Left ventricle myocardium inferior (tissue), 1 donor: ENCODE measurements around the gene NHS. TPM values are rescaled to one million over a fixed set of nuclear protein-coding genes. Genes with fewer than 3 reads are reported as not detected.

ENCODE experiments used
- DNase-seq: peaks from one replicate; pipeline ENCODE4 v3.0.0-alpha.2; 2020
- H3K27ac ChIP-seq: fragments of 200-600 bp; replicated peaks from 2 replicates; pipeline ENCODE4 v1.8.0; 2021
- H3K27me3 ChIP-seq: fragments of 200-600 bp; 2 replicates; pipeline ENCODE4 v1.8.0; 2021; ENCODE audit warnings: low read depth
- H3K36me3 ChIP-seq: fragments of 200-600 bp; 2 replicates; pipeline ENCODE4 v1.8.0; 2021
- H3K4me1 ChIP-seq: fragments of 200-600 bp; 2 replicates; pipeline ENCODE4 v1.8.0; 2021
- H3K4me3 ChIP-seq: fragments of 200-600 bp; 2 replicates; pipeline ENCODE4 v1.8.0; 2021; ENCODE audit warnings: mild to moderate bottlenecking, moderate library complexity
- H3K9me3 ChIP-seq: fragments of 200-600 bp; replicated peaks from 2 replicates; pipeline ENCODE4 v1.8.0; 2021
- intact Hi-C: fragments of 100-400 bp; cut with micrococcal nuclease; formaldehyde crosslinking; loops from one replicate; pipeline ENCODE4 v1.11.0; 2022
- total RNA-seq: library from RNA; stranded (reverse); fragmentation: NEBNext Ultra II Directional; extraction: Animal tissue kit (Norgen Biotek cat#: 25700); gene quantifications from one replicate; pipeline ENCODE4 v1.2.1, GENCODE V29; 2021
- TF ChIP-seq, protein P1 (sequence below): fragments of 200-600 bp; IDR thresholded peaks from 2 replicates; pipeline ENCODE4 v1.8.0; 2021; ENCODE audit warnings: antibody characterized with exemption, mild to moderate bottlenecking, borderline replicate concordance
- donor health status: DM: no; HTN: yes; CAD: no; lungs with severe emphysema.

The NHS gene
- total RNA-seq, 1 donor from 2014 or later: 1.0 TPM

DNA sequence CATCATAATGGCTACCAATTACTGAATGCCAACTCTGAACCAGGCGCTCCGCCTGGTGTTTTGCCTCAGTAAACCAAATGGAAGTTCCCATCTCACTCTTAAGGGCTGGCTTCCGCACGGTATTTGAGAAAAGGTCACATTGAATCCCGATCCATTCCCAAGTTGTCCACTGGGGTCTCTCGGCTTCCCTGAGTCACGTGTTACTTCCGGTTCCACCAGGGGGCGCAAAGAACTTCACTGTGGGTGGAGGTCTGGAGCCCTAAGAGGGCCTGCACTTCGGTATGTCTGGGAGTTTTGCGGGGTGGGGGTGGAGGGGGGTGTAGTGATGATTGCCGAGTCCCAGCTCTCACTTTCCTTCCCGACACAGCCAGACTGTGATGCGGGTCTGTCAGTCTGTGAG lies 13.4 kb upstream of the NHS start:
- H3K36me3 ChIP-seq: no peaks in the 10 kb centered on the region
- no peak for DNase-seq
- intact Hi-C loops: loop anchor here (10.0 kb wide), 1 partner anchor 107 kb away; no protein-coding TSS in a partner anchor
- H3K27ac ChIP-seq: no peak overlapping the region
- H3K4me1 ChIP-seq: no peaks in the 10 kb centered on the region
- no peaks in the 10 kb centered on the region for H3K27me3 ChIP-seq
- no peaks in the 10 kb centered on the region for H3K9me3 ChIP-seq
- TF ChIP-seq, protein P1, sequence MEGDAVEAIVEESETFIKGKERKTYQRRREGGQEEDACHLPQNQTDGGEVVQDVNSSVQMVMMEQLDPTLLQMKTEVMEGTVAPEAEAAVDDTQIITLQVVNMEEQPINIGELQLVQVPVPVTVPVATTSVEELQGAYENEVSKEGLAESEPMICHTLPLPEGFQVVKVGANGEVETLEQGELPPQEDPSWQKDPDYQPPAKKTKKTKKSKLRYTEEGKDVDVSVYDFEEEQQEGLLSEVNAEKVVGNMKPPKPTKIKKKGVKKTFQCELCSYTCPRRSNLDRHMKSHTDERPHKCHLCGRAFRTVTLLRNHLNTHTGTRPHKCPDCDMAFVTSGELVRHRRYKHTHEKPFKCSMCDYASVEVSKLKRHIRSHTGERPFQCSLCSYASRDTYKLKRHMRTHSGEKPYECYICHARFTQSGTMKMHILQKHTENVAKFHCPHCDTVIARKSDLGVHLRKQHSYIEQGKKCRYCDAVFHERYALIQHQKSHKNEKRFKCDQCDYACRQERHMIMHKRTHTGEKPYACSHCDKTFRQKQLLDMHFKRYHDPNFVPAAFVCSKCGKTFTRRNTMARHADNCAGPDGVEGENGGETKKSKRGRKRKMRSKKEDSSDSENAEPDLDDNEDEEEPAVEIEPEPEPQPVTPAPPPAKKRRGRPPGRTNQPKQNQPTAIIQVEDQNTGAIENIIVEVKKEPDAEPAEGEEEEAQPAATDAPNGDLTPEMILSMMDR: no peak
- no peak overlapping the region for H3K4me3 ChIP-seq

DNA sequence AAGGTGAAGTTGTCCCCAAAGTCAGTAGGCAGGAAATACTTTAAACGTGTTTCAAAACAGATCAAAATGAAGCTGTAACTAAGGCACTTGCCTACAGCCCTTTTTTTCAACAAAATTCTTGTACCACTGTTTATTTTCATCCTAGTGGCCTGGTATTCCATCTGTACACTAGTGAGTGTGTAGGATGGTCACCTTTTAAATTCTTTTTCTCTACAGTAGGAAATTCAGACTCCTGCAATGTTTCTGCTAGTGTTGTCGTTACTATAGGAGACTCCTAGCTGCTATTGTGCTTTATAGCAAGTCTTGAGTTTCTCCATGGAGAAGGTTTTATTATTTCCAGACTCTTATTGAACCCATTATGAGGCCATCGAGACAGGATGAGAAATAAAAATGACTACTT lies 7.0 kb upstream of the NHS start:
- TF ChIP-seq, protein P1: no peak
- DNase-seq: no peak
- H3K9me3 ChIP-seq: no peaks in the 10 kb centered on the region
- H3K27ac ChIP-seq: no peak overlapping the region
- intact Hi-C loops: loop anchor here (10.0 kb wide), 1 partner anchor 113 kb away; no protein-coding TSS in a partner anchor
- H3K4me3 ChIP-seq: no peak overlapping the region
- no peaks in the 10 kb centered on the region for H3K36me3 ChIP-seq
- no peaks in the 10 kb centered on the region for H3K27me3 ChIP-seq
- H3K4me1 ChIP-seq: no peaks in the 10 kb centered on the region

GRCh38 chrX:17369309-17369708 lies 5.7 kb upstream of the NHS start:
- Histone ChIP-seq H3K4me1 (no peaks in the 10 kb centered on the region), H3K9me3 (no peaks in the 10 kb centered on the region), H3K27me3 (no peaks in the 10 kb centered on the region), H3K27ac (no peak overlapping the region), H3K36me3 (no peaks in the 10 kb centered on the region), H3K4me3 (no peak overlapping the region)
- TF ChIP-seq, protein P1: no peak
- no peak for DNase-seq
- intact Hi-C loops: loop anchor here (10.0 kb wide), 1 partner anchor 115 kb away; no protein-coding TSS in a partner anchor

GRCh38 chrX:17370191-17370590 lies 4.8 kb upstream of the NHS start:
- Histone ChIP-seq H3K27me3 (no peaks in the 10 kb centered on the region), H3K27ac (no peak overlapping the region), H3K4me1 (no peaks in the 10 kb centered on the region), H3K4me3 (no peak overlapping the region), H3K36me3 (no peaks in the 10 kb centered on the region), H3K9me3 (no peaks in the 10 kb centered on the region)
- TF ChIP-seq, protein P1: no peak
- intact Hi-C loops: loop anchor here (10.0 kb wide), 1 partner anchor 155 kb away; no protein-coding TSS in a partner anchor
- DNase-seq: no peak

DNA sequence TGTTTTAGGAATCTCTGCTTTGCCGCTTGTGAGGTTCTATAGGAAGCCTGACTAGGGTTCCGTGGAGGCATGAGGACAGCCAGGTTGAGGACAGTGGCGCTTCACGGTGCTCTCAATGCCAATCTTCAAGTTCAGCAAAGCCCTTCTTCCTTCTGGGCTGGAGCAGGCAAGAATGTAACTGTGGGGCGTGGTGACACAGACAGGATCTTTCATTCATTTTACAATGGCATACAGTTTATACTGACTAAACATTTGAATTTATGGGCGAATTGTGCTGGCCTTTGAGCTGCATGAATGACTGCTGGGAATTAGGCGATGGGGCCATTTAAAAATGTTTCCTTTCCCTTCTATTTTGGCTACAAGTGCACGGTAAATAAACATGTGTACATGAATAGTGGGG lies 2.9 kb upstream of the NHS start:
- H3K27ac ChIP-seq: no peak overlapping the region
- no peaks in the 10 kb centered on the region for H3K27me3 ChIP-seq
- intact Hi-C loops: loop anchor here (10.0 kb wide), 1 partner anchor 153 kb away; no protein-coding TSS in a partner anchor
- TF ChIP-seq, protein P1: no peak
- no peak overlapping the region for H3K4me3 ChIP-seq
- H3K9me3 ChIP-seq: no peaks in the 10 kb centered on the region
- peaks cover 16% of the 10 kb centered on the region for H3K4me1 ChIP-seq
- no peak for DNase-seq
- no peaks in the 10 kb centered on the region for H3K36me3 ChIP-seq
